Measurements from ENCODE around the gene FNTB.
"Not testable (repeated sequence)": the region's sequence is repeated elsewhere in the genome, so short reads cannot be mapped to it uniquely, and the experiment has no call there.

The FNTB gene

GRCh38 chr14:65087835-65088234 is 101.1 kb downstream of the FNTB start:
- DNase-seq (ENCODE audit: low read depth): not testable (repeated sequence)

GRCh38 chr14:65092349-65092748 is 105.7 kb downstream of the FNTB start:
- no peak for DNase-seq (ENCODE audit: low read depth)

- DNase-seq (ENCODE audit: low read depth): no peak
Observed at GRCh38 chr14:65095633-65096205, 109.0 kb downstream of the FNTB start.

GRCh38 chr14:65096323-65097089 is 109.8 kb downstream of the FNTB start:
- DNase-seq (ENCODE audit: low read depth): no peak

- DNase-seq (ENCODE audit: low read depth): no peak
Observed at GRCh38 chr14:65098586-65098985, 111.9 kb downstream of the FNTB start.

GRCh38 chr14:65100922-65101541 is 114.3 kb downstream of the FNTB start:
- no peak for DNase-seq (ENCODE audit: low read depth)

GRCh38 chr14:65101631-65102440 is 115.1 kb downstream of the FNTB start:
- DNase-seq (ENCODE audit: low read depth): peak; percentile 37

- peak; percentile 95 for DNase-seq (ENCODE audit: low read depth)
Observed at GRCh38 chr14:65102441-65103149, 115.9 kb downstream of the FNTB start, which contains the start of gene MAX. MAX (minus strand) TSS chr14:65102517; CDS start chr14:65102339, 178 bp downstream.

- DNase-seq (ENCODE audit: low read depth): peak; percentile 3
Observed at GRCh38 chr14:65103150-65103760, 116.6 kb downstream of the FNTB start.

GRCh38 chr14:65104791-65105190 is 118.1 kb downstream of the FNTB start:
- no peak for DNase-seq (ENCODE audit: low read depth)

GRCh38 chr14:65106316-65106715 is 119.6 kb downstream of the FNTB start:
- DNase-seq (ENCODE audit: low read depth): no peak

GRCh38 chr14:65106736-65107135 is 120.0 kb downstream of the FNTB start:
- no peak for DNase-seq (ENCODE audit: low read depth)

GRCh38 chr14:65107200-65107599 is 120.5 kb downstream of the FNTB start:
- no peak for DNase-seq (ENCODE audit: low read depth)

- DNase-seq (ENCODE audit: low read depth): no peak
Observed at GRCh38 chr14:65109357-65109756, 122.7 kb downstream of the FNTB start.

- DNase-seq (ENCODE audit: low read depth): no peak
Observed at GRCh38 chr14:65110525-65110924, 123.8 kb downstream of the FNTB start.
